K562 (cell line): ENCODE measurements around the gene XPO6. TPM values are rescaled to one million over a fixed set of nuclear protein-coding genes. Genes with fewer than 3 reads are reported as not detected.

Experiments used
- ATAC-seq: fragments of 200-7000 bp; cut with Tn5 transposase; 3 replicates; pipeline ENCODE4 v1.9.1; 2020; ENCODE audit warnings: moderate library complexity
- BruUV-seq: library from RNA; stranded (reverse); fragments of 400-500 nt; replicated peaks from 2 replicates; lab custom pipeline; 2021; lab: Mats Ljungman, UMichigan
- CTCF ChIA-PET: fragments of 300-600 bp; formaldehyde crosslinking; extraction: SDS; loops from one replicate; lab custom pipeline; 2021; ENCODE audit warnings: low intra/inter-chr PET ratio; lab: Yijun Ruan, JAX
- POLR2A ChIA-PET: fragments of 300-600, 350-650 bp; sonication (Branson Sonifier 250); formaldehyde crosslinking; extraction: SDS; loops from one replicate; lab custom pipeline; 2021; ENCODE audit warnings: antibody characterized with exemption, inconsistent platforms; lab: Yijun Ruan, JAX
- DNase-seq, 4 experiments: peaks; one replicate each; pipeline versions ENCODE4 v3.0.0 to v3.0.0-alpha.2; 2011 to 2018; ENCODE audit warnings: low spot score in 3 of 4, mixed read lengths in 3 of 4; ENCODE audit errors: extremely low read depth in 1 of 4
- FAIRE-seq: peaks from 2 replicates; lab custom pipeline; 2011; peaks lifted over from hg19 to GRCh38; lab: Jason Lieb, UNC
- H2AFZ ChIP-seq: 2 replicates; pipeline ENCODE4 v1.6.0; 2011; ENCODE audit warnings: low read depth, low read length, control low read depth, inconsistent platforms
- H3K27ac ChIP-seq: fragments of 200-600 bp; 3 replicates; pipeline ENCODE4 v1.8.0; 2011; ENCODE audit warnings: low read depth, mild to moderate bottlenecking, control low read depth, inconsistent platforms, low read length, moderate library complexity, mixed read lengths; ENCODE audit errors: extremely low read depth
- H3K27me3 ChIP-seq, 2 experiments: fragments of 300-600 bp in 1 of 2; 2 replicates in 1 of 2; 3 replicates in 1 of 2; pipeline versions ENCODE4 v1.6.0 to v1.8.0; 2011; ENCODE audit warnings: inconsistent platforms in 2 of 2, low read length in 2 of 2, mild to moderate bottlenecking in 1 of 2, mixed read lengths in 1 of 2, moderate library complexity in 1 of 2; ENCODE audit not compliant: control insufficient read depth in 2 of 2, insufficient read depth in 2 of 2
- H3K36me3 ChIP-seq: fragments of 300-600 bp; 3 replicates; pipeline ENCODE4 v1.8.0; 2011; ENCODE audit warnings: mild to moderate bottlenecking, low read length, inconsistent platforms; ENCODE audit not compliant: control insufficient read depth, insufficient read depth
- H3K4me1 ChIP-seq, 2 experiments: fragments of 200-600 bp in 1 of 2; replicated peaks in 1 of 2; 2 replicates in 1 of 2; 3 replicates in 1 of 2; pipeline versions ENCODE4 v1.5.1 to v1.8.0; 2011; ENCODE audit warnings: inconsistent platforms in 2 of 2, low read length in 2 of 2, mild to moderate bottlenecking in 1 of 2, mixed read lengths in 1 of 2, moderate library complexity in 1 of 2; ENCODE audit not compliant: control insufficient read depth in 2 of 2, insufficient read depth in 2 of 2
- H3K4me2 ChIP-seq: 2 replicates; pipeline ENCODE4 v1.6.1; 2011; ENCODE audit warnings: low read length, control low read depth, inconsistent platforms, mixed read lengths; ENCODE audit not compliant: insufficient read depth
- H3K4me3 ChIP-seq: fragments of 200-600 bp; sonication (generic), shearing (Covaris generic); 2 replicates; pipeline ENCODE4 v1.5.1; 2016; ENCODE audit warnings: control low read depth, inconsistent platforms
- H3K79me2 ChIP-seq: fragments of 200-600 bp; 3 replicates; pipeline ENCODE4 v1.8.0; 2011; ENCODE audit warnings: low read length, inconsistent platforms; ENCODE audit not compliant: control insufficient read depth, insufficient read depth
- H3K9ac ChIP-seq, 2 experiments: 2 replicates each; pipeline versions ENCODE4 v1.6.0 to v1.6.1; 2011; ENCODE audit warnings: low read depth in 2 of 2, low read length in 2 of 2, control low read depth in 1 of 2, inconsistent platforms in 1 of 2, mild to moderate bottlenecking in 1 of 2, mixed read lengths in 1 of 2; ENCODE audit not compliant: insufficient read depth in 1 of 2
- H3K9me1 ChIP-seq: one replicate; pipeline ENCODE4 v1.6.0; 2011; ENCODE audit warnings: inconsistent platforms, mild to moderate bottlenecking, low read length, moderate library complexity; ENCODE audit not compliant: control insufficient read depth, insufficient read depth
- H3K9me3 ChIP-seq: replicated peaks from 2 replicates; pipeline ENCODE4 v1.5.1; 2011; ENCODE audit warnings: low read depth, low read length, inconsistent platforms; ENCODE audit not compliant: control insufficient read depth, insufficient read depth
- H4K20me1 ChIP-seq: replicated peaks from 2 replicates; pipeline ENCODE4 v1.6.1; 2011; ENCODE audit warnings: low read length, inconsistent platforms, mixed read lengths; ENCODE audit not compliant: control insufficient read depth, insufficient read depth
- AFF1 ChIP-seq, 2 experiments: fragments of 450-650 bp; IDR thresholded peaks; 2 replicates each; pipeline ENCODE4 v1.6.1; 2018; ENCODE audit warnings: mild to moderate bottlenecking in 2 of 2, low read depth in 1 of 2; ENCODE audit not compliant: partially characterized antibody in 2 of 2
- CSDE1 ChIP-seq, 2 experiments: fragments of 450-650 bp; IDR thresholded peaks; 2 replicates each; pipeline ENCODE4 v1.6.1; 2016; ENCODE audit warnings: mild to moderate bottlenecking in 1 of 2
- MAX ChIP-seq: sonication (generic); formaldehyde crosslinking; IDR thresholded peaks from 2 replicates; pipeline ENCODE4 v1.9.0; 2022; ENCODE audit warnings: mild to moderate bottlenecking, missing genetic modification reagents
- MNT ChIP-seq, 2 experiments: fragments of 450-650 bp; conservative IDR thresholded peaks; 2 replicates each; pipeline ENCODE4 v1.6.1; 2017; ENCODE audit warnings: mild to moderate bottlenecking in 2 of 2, moderate library complexity in 2 of 2
- RBM39 ChIP-seq: fragments of 200-400 bp; formaldehyde crosslinking; optimal IDR thresholded peaks from 2 replicates; pipeline ENCODE3; 2018; ENCODE audit warnings: low read depth, low read length
- RFX1 ChIP-seq: fragments of 450-650 bp; IDR thresholded peaks from 2 replicates; pipeline ENCODE4 v1.6.1; 2016; ENCODE audit warnings: mild to moderate bottlenecking, moderate library complexity
- TGIF2 ChIP-seq: sonication (generic); formaldehyde crosslinking; IDR thresholded peaks from 2 replicates; pipeline ENCODE4 v1.8.1; 2022; ENCODE audit warnings: mild to moderate bottlenecking, missing genetic modification reagents, moderate library complexity
- ZBTB7A ChIP-seq: IDR thresholded peaks from 2 replicates; pipeline ENCODE4 v1.6.1; 2011; ENCODE audit warnings: low read depth, mild to moderate bottlenecking, low read length, moderate library complexity, borderline replicate concordance; ENCODE audit not compliant: control insufficient read depth
- ZNF695 ChIP-seq: fragments of 450-650 bp; formaldehyde crosslinking; IDR thresholded peaks from 2 replicates; pipeline ENCODE4 v1.4.0; 2020; ENCODE audit warnings: mild to moderate bottlenecking, moderate library complexity
- ZSCAN29 ChIP-seq: fragments of 450-650 bp; IDR thresholded peaks from 2 replicates; pipeline ENCODE4 v1.6.1; 2017
- WGBS: fragments of 100-300 bp; shearing (Covaris generic); methylation state at CpG from one replicate; pipeline ENCODE4 v1.1.6; 2016; ENCODE audit warnings: low coverage, mixed read lengths; ENCODE audit not compliant: insufficient coverage; ENCODE audit errors: missing lambda C conversion rate; 5-methylcytosine and 5-hydroxymethylcytosine counted together
- in situ Hi-C: fragments of 300-500 bp; cut with MboI; formaldehyde crosslinking; loops from 4 replicates; pipeline ENCODE4 v1.15.0; 2018; ENCODE audit warnings: inconsistent platforms, mixed read lengths
- intact Hi-C: fragments of 100-400 bp; cut with micrococcal nuclease; formaldehyde crosslinking; loops from 2 replicates; pipeline ENCODE4 v1.14.2; 2022
- polyA plus RNA-seq, 8 experiments: library from polyadenylated mRNA; depleted of rRNA in 4 of 8; stranded (reverse) in 5 of 8; unstranded in 3 of 8; fragments of >200 nt; fragmentation: Nextera tagmentation in 2 of 8; fragmentation: Illumina TruSeq in 1 of 8; extraction: Ambion mirVana in 2 of 8; extraction: Trizol in 1 of 8; gene quantifications; 2 replicates each; pipeline versions ENCODE4 v1.2.1 to v1.2.3, GENCODE V29; 2011 to 2014; ENCODE audit warnings: inconsistent platforms in 1 of 8, missing spikeins in 1 of 8
- total RNA-seq, 7 experiments: library from RNA; depleted of rRNA in 6 of 7; stranded (reverse); fragments of >200 nt in 6 of 7; fragmentation: Illumina TruSeq in 2 of 7; extraction: Trizol in 2 of 7; gene quantifications; 2 replicates each; pipeline versions ENCODE4 v1.2.1 to v1.2.3, GENCODE V29; 2011 to 2021; ENCODE audit warnings: low replicate concordance in 1 of 7

Gene XPO6
- total and polyA plus RNA-seq, 9 of the 15 experiments (the other 6 are each of a cell fraction or from before 2014, with no cell fraction given), result 11.2 to 196 (median 119) TPM

GRCh38 chr16:28145796-28146195 lies 66.0 kb downstream of the XPO6 start:
- no peak overlapping the region for H3K9ac ChIP-seq
- no peak for DNase-seq
- no peak overlapping the region for H2AFZ ChIP-seq
- 74% methylated on average over 2 of the region's 2 CpGs for WGBS
- no peak for FAIRE-seq
- TF ChIP-seq ZSCAN29 (no peak), ZBTB7A (no peak), CSDE1 (IDR thresholded peaks at IDR 0.05) (no peak), AFF1 (IDR thresholded peaks at IDR 0.05; ENCODE audit: low read depth in 1 of 2, partially characterized antibody in 2 of 2) (no peak), RBM39 (no peak), TGIF2 (CRISPR knock-in tag) (no peak), MNT (conservative IDR thresholded peaks at IDR 0.05) (no peak), RFX1 (no peak), MAX (CRISPR knock-in tag) (no peak), ZNF695 (no peak)
- no peak overlapping the region for H3K27ac ChIP-seq
- ChIA-PET CTCF (no interaction called here), POLR2A (no interaction called here)
- H3K36me3 ChIP-seq, result peaks cover 94% of the 10 kb centered on the region
- in situ Hi-C loops (no loop called here), intact Hi-C loops (no loop called here)
- peaks cover 0 to 10% of the 10 kb centered on the region in 2 experiments; a peak in 2 of 5 replicates for H3K4me1 ChIP-seq
- peaks cover 9% of the 10 kb centered on the region; the same call in 2 of the 3 replicates for H3K79me2 ChIP-seq
- no peaks in the 10 kb centered on the region for H4K20me1 ChIP-seq
- no peaks in the 10 kb centered on the region for H3K27me3 ChIP-seq
- no peaks in the 10 kb centered on the region for H3K9me3 ChIP-seq
- no TSS peak for BruUV-seq
- no peak for ATAC-seq
- no peak overlapping the region for H3K4me2 ChIP-seq
- H3K9me1 ChIP-seq, result no peaks in the 10 kb centered on the region
- H3K4me3 ChIP-seq, result no peak overlapping the region
